Hepatocyte (in vitro differentiated cells): ENCODE data around the gene DPP10.

Experiments used
- EZH2 ChIP-seq: fragments of 200-600 bp; sonication (generic); IDR thresholded peaks from 2 replicates; pipeline ENCODE4 v1.6.1; 2016; ENCODE audit warnings: antibody characterized with exemption, mild to moderate bottlenecking, borderline replicate concordance
- EZH2phosphoT487 ChIP-seq: fragments of 200-600 bp; sonication (generic); IDR thresholded peaks from one replicate; pipeline ENCODE4 v1.6.1; 2018; ENCODE audit warnings: antibody characterized with exemption, mild to moderate bottlenecking, low read depth, moderate library complexity; ENCODE audit not compliant: unreplicated experiment, severe bottlenecking
- TF ChIP-seq, protein P1 (sequence below): fragments of 200-600 bp; sonication (generic); IDR thresholded peaks from 2 replicates; pipeline ENCODE4 v1.5.1; 2016; ENCODE audit warnings: antibody characterized with exemption, mild to moderate bottlenecking; ENCODE audit not compliant: poor library complexity

GRCh38 chr2:115480741-115481140, 1038.3 kb downstream of the DPP10 start:
- TF ChIP-seq, protein P1, sequence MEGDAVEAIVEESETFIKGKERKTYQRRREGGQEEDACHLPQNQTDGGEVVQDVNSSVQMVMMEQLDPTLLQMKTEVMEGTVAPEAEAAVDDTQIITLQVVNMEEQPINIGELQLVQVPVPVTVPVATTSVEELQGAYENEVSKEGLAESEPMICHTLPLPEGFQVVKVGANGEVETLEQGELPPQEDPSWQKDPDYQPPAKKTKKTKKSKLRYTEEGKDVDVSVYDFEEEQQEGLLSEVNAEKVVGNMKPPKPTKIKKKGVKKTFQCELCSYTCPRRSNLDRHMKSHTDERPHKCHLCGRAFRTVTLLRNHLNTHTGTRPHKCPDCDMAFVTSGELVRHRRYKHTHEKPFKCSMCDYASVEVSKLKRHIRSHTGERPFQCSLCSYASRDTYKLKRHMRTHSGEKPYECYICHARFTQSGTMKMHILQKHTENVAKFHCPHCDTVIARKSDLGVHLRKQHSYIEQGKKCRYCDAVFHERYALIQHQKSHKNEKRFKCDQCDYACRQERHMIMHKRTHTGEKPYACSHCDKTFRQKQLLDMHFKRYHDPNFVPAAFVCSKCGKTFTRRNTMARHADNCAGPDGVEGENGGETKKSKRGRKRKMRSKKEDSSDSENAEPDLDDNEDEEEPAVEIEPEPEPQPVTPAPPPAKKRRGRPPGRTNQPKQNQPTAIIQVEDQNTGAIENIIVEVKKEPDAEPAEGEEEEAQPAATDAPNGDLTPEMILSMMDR: no peak
- TF ChIP-seq EZH2: no peak
- no peak for TF ChIP-seq EZH2phosphoT487
